Breast epithelium (tissue), 3 donors: Measurements from ENCODE around the gene KLHL29.

Source experiments
- POLR2A ChIP-seq: fragments of 450-650 bp; IDR thresholded peaks from one replicate; pipeline ENCODE4 v1.6.1; 2016; ENCODE audit warnings: antibody characterized with exemption, mild to moderate bottlenecking, moderate library complexity
- POLR2AphosphoS5 ChIP-seq, 3 donors: sonication (generic); formaldehyde crosslinking; IDR thresholded peaks; one replicate each; pipeline ENCODE4 v1.6.1; 2017; ENCODE audit warnings: antibody characterized with exemption in 3 of 3
- TF ChIP-seq, protein P1 (sequence below), 3 donors: fragments of 450-650 bp; IDR thresholded peaks; one replicate each; pipeline ENCODE4 v1.5.1; 2016 to 2017; ENCODE audit warnings: antibody characterized with exemption in 3 of 3, mild to moderate bottlenecking in 3 of 3, moderate library complexity in 3 of 3

- TF ChIP-seq, protein P1, sequence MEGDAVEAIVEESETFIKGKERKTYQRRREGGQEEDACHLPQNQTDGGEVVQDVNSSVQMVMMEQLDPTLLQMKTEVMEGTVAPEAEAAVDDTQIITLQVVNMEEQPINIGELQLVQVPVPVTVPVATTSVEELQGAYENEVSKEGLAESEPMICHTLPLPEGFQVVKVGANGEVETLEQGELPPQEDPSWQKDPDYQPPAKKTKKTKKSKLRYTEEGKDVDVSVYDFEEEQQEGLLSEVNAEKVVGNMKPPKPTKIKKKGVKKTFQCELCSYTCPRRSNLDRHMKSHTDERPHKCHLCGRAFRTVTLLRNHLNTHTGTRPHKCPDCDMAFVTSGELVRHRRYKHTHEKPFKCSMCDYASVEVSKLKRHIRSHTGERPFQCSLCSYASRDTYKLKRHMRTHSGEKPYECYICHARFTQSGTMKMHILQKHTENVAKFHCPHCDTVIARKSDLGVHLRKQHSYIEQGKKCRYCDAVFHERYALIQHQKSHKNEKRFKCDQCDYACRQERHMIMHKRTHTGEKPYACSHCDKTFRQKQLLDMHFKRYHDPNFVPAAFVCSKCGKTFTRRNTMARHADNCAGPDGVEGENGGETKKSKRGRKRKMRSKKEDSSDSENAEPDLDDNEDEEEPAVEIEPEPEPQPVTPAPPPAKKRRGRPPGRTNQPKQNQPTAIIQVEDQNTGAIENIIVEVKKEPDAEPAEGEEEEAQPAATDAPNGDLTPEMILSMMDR (IDR thresholded peaks at IDR 0.05), result no peak
- TF ChIP-seq POLR2A, result no peak
- no peak for TF ChIP-seq POLR2AphosphoS5 (IDR thresholded peaks at IDR 0.05)
Measured at GRCh38 chr2:23385748-23386338, 864 bp downstream of the KLHL29 start.
